ENCODE data around the gene DRAXIN. TPM values are rescaled to one million over a fixed set of nuclear protein-coding genes. Genes with fewer than 3 reads are reported as not detected.

The DRAXIN gene
- total RNA-seq, 1 experiment from 2014 or later: 20.5 TPM

GRCh38 chr1:11661103-11661502, 30.4 kb upstream of the DRAXIN start:
- H3K4me1 Mint-ChIP-seq: no peaks in the 10 kb centered on the region
- H2BK12ac ChIP-seq (ENCODE audit: insufficient read length, low read depth, low read length): no peak overlapping the region
- no peaks in the 10 kb centered on the region for H3K9me3 ChIP-seq (ENCODE audit: control insufficient read depth, low read depth, low read length)
- no peaks in the 10 kb centered on the region for H3K9me3 Mint-ChIP-seq
- DNase-seq: no peak
- no peak overlapping the region for H3K18ac ChIP-seq (ENCODE audit: insufficient read length, low read depth, low read length)
- no peak overlapping the region for H3K23ac ChIP-seq (ENCODE audit: insufficient read length, low read depth, low read length)
- TF ChIP-seq, protein P1, sequence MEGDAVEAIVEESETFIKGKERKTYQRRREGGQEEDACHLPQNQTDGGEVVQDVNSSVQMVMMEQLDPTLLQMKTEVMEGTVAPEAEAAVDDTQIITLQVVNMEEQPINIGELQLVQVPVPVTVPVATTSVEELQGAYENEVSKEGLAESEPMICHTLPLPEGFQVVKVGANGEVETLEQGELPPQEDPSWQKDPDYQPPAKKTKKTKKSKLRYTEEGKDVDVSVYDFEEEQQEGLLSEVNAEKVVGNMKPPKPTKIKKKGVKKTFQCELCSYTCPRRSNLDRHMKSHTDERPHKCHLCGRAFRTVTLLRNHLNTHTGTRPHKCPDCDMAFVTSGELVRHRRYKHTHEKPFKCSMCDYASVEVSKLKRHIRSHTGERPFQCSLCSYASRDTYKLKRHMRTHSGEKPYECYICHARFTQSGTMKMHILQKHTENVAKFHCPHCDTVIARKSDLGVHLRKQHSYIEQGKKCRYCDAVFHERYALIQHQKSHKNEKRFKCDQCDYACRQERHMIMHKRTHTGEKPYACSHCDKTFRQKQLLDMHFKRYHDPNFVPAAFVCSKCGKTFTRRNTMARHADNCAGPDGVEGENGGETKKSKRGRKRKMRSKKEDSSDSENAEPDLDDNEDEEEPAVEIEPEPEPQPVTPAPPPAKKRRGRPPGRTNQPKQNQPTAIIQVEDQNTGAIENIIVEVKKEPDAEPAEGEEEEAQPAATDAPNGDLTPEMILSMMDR (conservative IDR thresholded peaks at IDR 0.05): no peak
- no peak overlapping the region for H2BK5ac ChIP-seq (ENCODE audit: insufficient read length, low read length)
- no peaks in the 10 kb centered on the region for H3K27me3 ChIP-seq (ENCODE audit: insufficient read depth, low read length)
- peaks cover 10 to 52% (median 39%) of the 10 kb centered on the region in 3 experiments for H3K36me3 Mint-ChIP-seq (ENCODE audit: insufficient read depth in 1 of 3, low read depth in 3 of 3)
- no peak overlapping the region for H4K91ac ChIP-seq (ENCODE audit: insufficient read length, low read depth, low read length)
- no peaks in the 10 kb centered on the region for H3K4me1 ChIP-seq (ENCODE audit: insufficient read depth, low read length)
- no peaks in the 10 kb centered on the region for H4K20me1 ChIP-seq (ENCODE audit: control insufficient read depth, insufficient read depth, insufficient read length)
- no peak overlapping the region for H3K9ac ChIP-seq (ENCODE audit: extremely low read depth, insufficient read length, low read length)
- H2AK5ac ChIP-seq (ENCODE audit: insufficient read length, low read length): no peak overlapping the region
- no CpG with 5 or more reads among the region's 17 CpGs for WGBS (ENCODE audit: extremely low coverage, insufficient read length, low lambda C conversion rate)
- H3K56ac ChIP-seq (ENCODE audit: insufficient read length, low read depth, low read length): no peak overlapping the region
- H3K4me2 ChIP-seq (ENCODE audit: insufficient read depth, insufficient read length, low read length): no peak overlapping the region
- H2AFZ ChIP-seq (ENCODE audit: low read length): no peak overlapping the region
- H3T11ph ChIP-seq (ENCODE audit: low read length): no peak overlapping the region
- no peaks in the 10 kb centered on the region for H3K79me2 ChIP-seq (ENCODE audit: insufficient read depth, low read length)
- no peak overlapping the region for H2BK20ac ChIP-seq (ENCODE audit: low read depth, low read length, poor library complexity, severe bottlenecking)
- H4K5ac ChIP-seq (ENCODE audit: insufficient read length, low read depth, low read length): no peak overlapping the region
- no peaks in the 10 kb centered on the region for H3K23me2 ChIP-seq (ENCODE audit: insufficient read length, low read depth, low read length, poor library complexity, severe bottlenecking)
- no peak overlapping the region for H4K8ac ChIP-seq (replicated peaks; ENCODE audit: insufficient read length, low read depth, low read length)
- H3K27ac ChIP-seq (ENCODE audit: insufficient read length, low read depth, low read length): no peak overlapping the region
- no peak overlapping the region; the same call in 1 of the 2 replicates for H3K14ac ChIP-seq (ENCODE audit: insufficient read depth, low read length)
- H3K79me1 ChIP-seq (ENCODE audit: insufficient read depth, low read depth, low read length, poor library complexity, severe bottlenecking): no peaks in the 10 kb centered on the region
- no peak overlapping the region for H3K4ac ChIP-seq (ENCODE audit: low read depth, low read length)
- peaks cover 21% of the 10 kb centered on the region for H3K27me3 Mint-ChIP-seq (ENCODE audit: low read depth)
- no peak overlapping the region; a peak in 1 of 7 replicates for H3K27ac Mint-ChIP-seq
- no peak overlapping the region for H2BK120ac ChIP-seq (ENCODE audit: low read depth, low read length, poor library complexity, severe bottlenecking)
- H2BK15ac ChIP-seq (ENCODE audit: low read depth, low read length): no peak overlapping the region
- H3K4me3 Mint-ChIP-seq: no peak overlapping the region; a peak in 1 of 5 replicates

All from H9 (cell line).